ENCODE data around the gene FOXC2.

The FOXC2 gene

GRCh38 chr16:86566601-86566965 lies at the start of gene FOXC2:
FOXC2 (plus strand) TSS chr16:86566829; CDS start chr16:86567336, 507 bp downstream.
- Histone ChIP-seq H3K27me3 (ENCODE audit: insufficient read depth, poor library complexity, severe bottlenecking) (peaks cover 14% of the 10 kb centered on the region), H3K4me1 (ENCODE audit: insufficient read depth, poor library complexity, severe bottlenecking) (peaks cover 7% of the 10 kb centered on the region), H3K4me3 (ENCODE audit: severe bottlenecking) (peak within 1 kb of the TSS; percentile 80), H3K27ac (ENCODE audit: poor library complexity, severe bottlenecking) (peak within 1 kb of the TSS; percentile 76), H3K9me3 (ENCODE audit: severe bottlenecking) (no peaks in the 10 kb centered on the region), H3K36me3 (ENCODE audit: low read depth) (peaks cover 12% of the 10 kb centered on the region; the same call in 1 of the 2 replicates)
- DNase-seq (ENCODE audit: low spot score) = peak; percentile 95
- no peak for TF ChIP-seq CTCF (IDR thresholded peaks at IDR 0.05; ENCODE audit: poor library complexity, severe bottlenecking)
- peak; percentile 69 for ATAC-seq (ENCODE audit: low read depth)

GRCh38 chr16:86517033-86517432 lies 49.6 kb upstream of the FOXC2 start:
- no peak for TF ChIP-seq CTCF (IDR thresholded peaks at IDR 0.05; ENCODE audit: poor library complexity, severe bottlenecking)
- Histone ChIP-seq H3K4me1 (ENCODE audit: insufficient read depth, poor library complexity, severe bottlenecking) (no peaks in the 10 kb centered on the region), H3K36me3 (ENCODE audit: low read depth) (no peaks in the 10 kb centered on the region), H3K4me3 (ENCODE audit: severe bottlenecking) (no peak overlapping the region), H3K27me3 (ENCODE audit: insufficient read depth, poor library complexity, severe bottlenecking) (peaks cover 100% of the 10 kb centered on the region), H3K9me3 (ENCODE audit: severe bottlenecking) (no peaks in the 10 kb centered on the region), H3K27ac (ENCODE audit: poor library complexity, severe bottlenecking) (no peak overlapping the region)
- no peak for DNase-seq (ENCODE audit: low spot score)
- ATAC-seq (ENCODE audit: low read depth) = no peak

- ATAC-seq (ENCODE audit: low read depth) = peak; percentile 74
- Histone ChIP-seq H3K27ac (ENCODE audit: poor library complexity, severe bottlenecking) (no peak overlapping the region), H3K4me1 (ENCODE audit: insufficient read depth, poor library complexity, severe bottlenecking) (no peaks in the 10 kb centered on the region), H3K36me3 (ENCODE audit: low read depth) (no peaks in the 10 kb centered on the region), H3K27me3 (ENCODE audit: insufficient read depth, poor library complexity, severe bottlenecking) (peaks cover 95% of the 10 kb centered on the region), H3K4me3 (ENCODE audit: severe bottlenecking) (no peak overlapping the region), H3K9me3 (ENCODE audit: severe bottlenecking) (no peaks in the 10 kb centered on the region)
- no peak for DNase-seq (ENCODE audit: low spot score)
- TF ChIP-seq CTCF (IDR thresholded peaks at IDR 0.05; ENCODE audit: poor library complexity, severe bottlenecking) = peak; percentile 81
These were observed 48.9 kb upstream of the FOXC2 start for GRCh38 chr16:86517652-86518258.

- Histone ChIP-seq H3K27me3 (ENCODE audit: insufficient read depth, poor library complexity, severe bottlenecking) (peaks cover 94% of the 10 kb centered on the region), H3K4me3 (ENCODE audit: severe bottlenecking) (no peak overlapping the region), H3K36me3 (ENCODE audit: low read depth) (no peaks in the 10 kb centered on the region), H3K9me3 (ENCODE audit: severe bottlenecking) (no peaks in the 10 kb centered on the region), H3K4me1 (ENCODE audit: insufficient read depth, poor library complexity, severe bottlenecking) (no peaks in the 10 kb centered on the region), H3K27ac (ENCODE audit: poor library complexity, severe bottlenecking) (no peak overlapping the region)
- ATAC-seq (ENCODE audit: low read depth) (no peak), DNase-seq (ENCODE audit: low spot score) (no peak)
- no peak for TF ChIP-seq CTCF (IDR thresholded peaks at IDR 0.05; ENCODE audit: poor library complexity, severe bottlenecking)
These were observed 47.5 kb upstream of the FOXC2 start for GRCh38 chr16:86519007-86519648.

Data from RWPE2 (cell line).